ENCODE data around the gene UBTD1. TPM values are rescaled to one million over a fixed set of nuclear protein-coding genes. Genes with fewer than 3 reads are reported as not detected.
A peak's percentile ranks its signal among the peaks of the same experiment; 100 is the strongest.
"Not testable (repeated sequence)": the region's sequence is repeated elsewhere in the genome, so short reads cannot be mapped to it uniquely, and the experiment has no call there.

The UBTD1 gene
- polyA plus RNA-seq, 5 donors: 12.8 to 28.0 (median 18.2) TPM

- DNase-seq: no peak
These were observed 38.6 kb downstream of the UBTD1 start for GRCh38 chr10:97537186-97537869.

DNA sequence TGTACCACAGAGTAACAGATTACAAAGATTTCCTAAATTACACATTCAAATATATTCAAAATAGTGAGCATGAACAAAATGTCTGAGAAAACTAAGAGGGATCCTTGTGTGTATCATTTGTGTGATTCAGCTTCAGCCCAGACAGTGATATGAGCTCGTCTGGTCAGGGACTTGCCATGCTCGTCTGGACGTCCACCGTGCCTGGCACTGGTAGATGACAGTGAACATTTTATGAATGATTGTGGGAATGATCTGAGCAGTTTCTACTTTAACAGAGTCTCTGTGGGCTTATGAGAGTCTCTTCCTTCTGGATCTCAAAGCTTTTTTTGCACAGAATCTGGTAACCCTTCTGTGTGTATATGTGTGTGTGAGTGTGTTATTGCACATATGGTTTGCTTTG lies 39.7 kb downstream of the UBTD1 start:
- DNase-seq: no peak

GRCh38 chr10:97538839-97539238 lies 40.1 kb downstream of the UBTD1 start:
- no peak for DNase-seq

DNA sequence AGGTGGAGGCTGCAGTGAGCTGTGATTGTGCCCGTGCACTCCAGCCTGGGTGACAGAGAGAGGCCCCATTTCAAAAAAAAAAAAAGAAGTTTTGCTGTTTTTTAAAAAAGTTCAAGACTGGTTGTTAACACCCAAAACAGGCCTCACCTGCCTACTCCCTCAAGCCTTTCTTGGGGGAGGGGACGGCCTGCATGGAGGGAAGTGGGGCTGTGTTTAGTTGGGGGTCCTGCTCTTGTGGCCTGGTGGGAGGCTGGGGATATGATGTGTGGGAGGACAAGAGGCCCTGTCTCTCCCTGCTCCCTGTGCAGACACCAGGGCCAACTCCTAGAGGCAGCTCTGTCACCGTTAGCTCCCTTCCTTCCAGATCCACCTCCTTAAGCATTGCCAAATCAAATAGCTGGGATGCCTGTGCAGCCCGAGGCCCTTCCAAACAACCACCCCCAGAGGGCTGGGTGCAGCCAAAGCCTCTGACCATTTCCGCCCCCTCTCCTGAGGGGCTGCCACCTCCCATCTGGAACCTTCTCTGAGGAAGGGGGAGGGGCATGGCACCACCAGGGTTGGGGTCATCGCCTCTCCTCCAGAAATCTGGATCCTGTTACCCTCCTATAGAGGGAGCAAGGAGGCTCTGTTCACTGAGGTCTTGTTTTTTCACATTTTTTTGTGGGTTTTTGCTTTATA lies 40.9 kb downstream of the UBTD1 start:
- DNase-seq: no peak

DNA sequence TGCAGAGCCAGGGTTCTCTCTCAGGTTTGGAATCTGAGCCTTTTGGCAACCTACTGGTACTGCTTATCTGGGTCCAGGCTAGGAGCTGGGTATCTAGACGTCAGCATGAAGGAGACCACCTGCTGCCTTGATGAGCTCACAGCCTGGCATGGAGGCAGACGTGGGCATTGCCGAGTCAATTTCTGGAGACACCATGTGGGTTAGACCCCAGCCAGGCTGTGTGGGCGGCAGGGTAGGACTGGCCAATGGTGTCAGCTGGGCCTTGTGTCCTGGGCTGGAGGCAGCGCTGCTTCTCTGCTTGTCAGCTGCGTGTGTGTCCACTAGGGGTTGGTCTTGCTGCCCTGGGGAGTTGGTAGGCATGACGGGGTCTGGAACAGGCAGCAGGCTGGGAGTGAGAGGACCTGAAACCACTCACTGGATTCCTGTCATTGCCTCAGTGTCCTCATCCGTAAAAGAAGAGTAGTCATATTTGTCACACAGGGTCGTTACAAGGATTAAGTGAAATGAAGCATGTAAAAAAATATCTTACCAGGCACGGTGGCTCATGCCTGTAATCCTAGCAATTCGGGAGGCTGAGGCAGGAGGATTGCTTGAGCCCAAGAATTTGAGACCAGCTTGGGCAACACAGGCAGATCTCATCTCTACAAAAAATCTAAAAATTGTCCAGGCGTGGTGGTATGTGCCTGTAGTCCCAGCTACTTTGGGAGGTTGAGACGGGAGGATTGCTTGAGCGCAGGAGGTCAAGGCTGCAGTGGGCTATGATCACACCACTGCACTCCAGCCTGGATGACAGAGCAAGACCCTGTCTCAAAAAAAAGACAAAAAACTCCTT lies 42.2 kb downstream of the UBTD1 start:
- no peak for DNase-seq

GRCh38 chr10:97542169-97543024 lies 43.7 kb downstream of the UBTD1 start:
- DNase-seq: no peak

GRCh38 chr10:97543025-97543546 lies 44.4 kb downstream of the UBTD1 start:
- no peak for DNase-seq

DNA sequence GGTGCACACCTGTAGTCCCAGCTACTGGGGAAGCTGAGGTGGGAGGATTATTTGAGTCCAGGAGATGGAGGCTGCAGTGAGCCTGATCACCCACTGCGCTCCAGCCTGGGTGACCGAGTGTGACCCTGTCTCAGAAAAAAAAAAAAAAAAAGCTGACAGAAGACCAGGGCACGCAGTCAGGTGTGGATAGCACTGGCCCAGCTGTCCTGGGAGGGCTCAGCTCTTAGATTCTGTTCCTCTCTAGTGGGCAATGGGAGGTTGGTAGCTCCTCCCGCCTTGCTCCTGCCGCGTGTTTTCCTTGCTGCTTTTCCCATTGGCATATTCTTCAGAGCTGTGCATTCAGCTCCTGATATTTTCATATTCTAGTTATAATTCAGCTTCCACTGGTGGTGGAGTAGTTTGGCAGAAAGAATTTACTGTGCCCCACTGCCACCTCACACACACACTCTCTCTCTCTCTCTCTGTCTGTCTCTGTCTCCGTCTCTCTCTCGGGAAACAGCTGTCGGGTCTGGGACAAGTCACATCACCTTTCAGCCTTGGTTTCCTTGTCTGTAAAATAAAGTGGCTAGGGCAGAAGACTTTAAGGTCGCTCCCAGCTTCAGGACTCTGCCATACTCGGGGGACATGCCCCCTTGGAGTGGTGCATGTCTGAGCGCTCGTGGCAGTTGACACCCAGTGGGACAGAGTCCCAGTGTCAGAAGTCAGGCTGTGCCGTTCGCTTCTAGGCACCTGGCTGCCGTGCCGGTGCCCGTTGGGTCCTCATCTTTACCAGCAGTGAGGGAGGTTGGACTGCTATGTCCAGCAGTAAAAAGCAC lies 47.9 kb downstream of the UBTD1 start:
- DNase-seq: no peak

DNA sequence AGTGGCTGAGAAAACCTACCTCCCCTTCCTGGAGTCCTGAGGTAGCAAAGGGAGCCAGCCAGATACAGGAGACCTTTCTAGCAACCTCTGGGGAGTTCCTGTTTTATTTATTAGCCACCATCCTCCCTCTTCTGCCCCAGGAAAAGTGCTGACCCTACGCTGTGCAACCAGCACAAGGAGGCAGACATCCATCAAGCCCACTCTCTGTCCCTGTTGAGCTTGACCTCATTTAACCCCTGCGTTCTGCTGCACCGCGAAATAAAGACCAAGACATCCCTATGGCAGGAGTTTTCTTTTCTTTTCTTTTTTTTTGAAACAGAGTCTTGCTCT lies 48.5 kb downstream of the UBTD1 start:
- DNase-seq: no peak

DNA sequence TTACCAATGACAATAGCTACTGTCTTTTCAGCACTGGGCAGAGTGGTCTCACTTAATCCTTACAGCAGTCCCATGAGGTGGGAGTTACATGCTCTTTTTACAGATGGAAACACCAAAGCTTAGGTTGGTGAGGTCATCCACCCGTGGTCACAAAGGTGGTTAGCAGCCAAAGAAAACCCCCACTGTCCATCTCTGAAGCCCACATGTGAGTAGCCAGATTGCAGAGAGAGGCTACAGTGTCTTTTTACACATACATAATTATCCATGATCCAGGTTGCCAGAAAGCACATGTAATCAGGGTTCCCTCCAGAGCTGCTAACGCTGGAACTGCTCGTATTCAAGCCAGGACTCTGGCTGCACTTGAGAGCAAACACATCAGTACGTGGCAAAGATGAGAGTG lies 49.2 kb downstream of the UBTD1 start:
- no peak for DNase-seq

DNA sequence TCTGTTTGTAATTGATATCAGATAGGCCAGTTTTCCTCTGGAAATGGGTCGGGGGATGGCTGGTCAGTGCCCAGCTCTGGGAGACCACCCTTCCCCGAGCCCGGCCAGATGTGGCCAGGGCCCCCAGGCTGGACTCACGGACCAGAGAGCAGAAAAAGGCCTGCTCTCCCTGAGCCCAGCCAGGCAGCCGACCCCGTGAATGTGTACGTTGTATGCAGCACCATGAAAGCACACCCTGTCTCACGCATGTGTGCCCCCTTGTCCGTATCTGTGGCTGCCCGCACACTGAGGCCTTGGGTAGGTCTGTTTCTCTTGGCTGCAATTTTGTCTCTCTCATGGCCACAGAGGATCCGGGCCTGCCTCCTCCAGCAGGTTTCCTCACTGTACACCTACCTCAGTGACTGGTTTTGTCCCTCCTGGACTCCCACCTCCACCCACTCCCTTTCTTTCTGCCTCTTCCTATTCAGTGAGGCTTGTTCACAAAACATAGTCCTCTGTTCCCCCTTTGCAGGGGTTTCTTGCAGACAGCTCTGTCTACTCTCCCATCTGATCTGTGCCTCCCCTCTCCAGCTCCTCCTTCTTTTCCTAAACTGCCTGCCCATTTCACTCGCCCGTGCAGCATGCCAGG lies 50.2 kb downstream of the UBTD1 start:
- no peak for DNase-seq

GRCh38 chr10:97549587-97550322 lies 51.0 kb downstream of the UBTD1 start:
- no peak for DNase-seq

DNA sequence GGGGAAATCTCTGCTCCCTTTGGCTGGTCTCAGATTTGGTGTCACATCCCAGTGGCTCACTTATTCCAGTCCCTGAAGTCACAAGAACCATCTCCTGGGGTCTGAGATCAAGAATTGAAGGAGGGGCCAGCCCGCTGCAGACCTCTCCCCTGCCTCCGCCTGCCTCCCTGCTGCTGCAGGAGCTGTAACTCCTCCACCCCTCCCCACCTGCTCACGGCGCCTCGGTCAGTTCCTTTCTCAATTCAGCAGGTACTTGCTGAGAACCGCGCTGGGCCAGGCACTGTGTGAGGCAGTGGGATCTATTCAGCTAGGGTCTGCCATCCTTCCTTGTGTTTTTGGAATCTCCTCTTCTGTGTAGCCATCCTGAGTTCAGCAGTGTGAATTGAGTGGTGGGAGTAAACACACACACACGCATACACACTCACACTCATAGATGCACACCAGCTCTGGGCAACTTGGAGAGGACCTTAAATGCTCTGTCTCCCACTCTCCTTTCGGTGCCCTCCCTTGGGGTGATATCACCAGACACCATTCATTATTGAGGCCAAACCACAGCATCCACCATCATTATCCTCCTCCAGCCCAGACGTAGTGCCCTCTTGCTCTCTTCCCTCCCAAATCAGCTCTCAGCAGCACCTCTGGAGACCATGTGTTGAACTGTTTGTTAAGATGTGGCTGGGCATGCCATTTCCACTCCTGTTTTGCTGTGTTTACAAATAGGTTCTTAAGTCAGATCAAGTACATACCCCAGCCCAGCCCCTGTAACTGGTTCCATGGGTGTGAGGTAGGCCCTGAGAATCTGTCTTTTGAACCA lies 51.8 kb downstream of the UBTD1 start:
- DNase-seq: no peak

- no peak for DNase-seq
These were observed 52.5 kb downstream of the UBTD1 start for GRCh38 chr10:97551271-97551670.

GRCh38 chr10:97553575-97554031 lies 54.9 kb downstream of the UBTD1 start:
- DNase-seq: peak in 1 of 2 donors; percentile 44

DNA sequence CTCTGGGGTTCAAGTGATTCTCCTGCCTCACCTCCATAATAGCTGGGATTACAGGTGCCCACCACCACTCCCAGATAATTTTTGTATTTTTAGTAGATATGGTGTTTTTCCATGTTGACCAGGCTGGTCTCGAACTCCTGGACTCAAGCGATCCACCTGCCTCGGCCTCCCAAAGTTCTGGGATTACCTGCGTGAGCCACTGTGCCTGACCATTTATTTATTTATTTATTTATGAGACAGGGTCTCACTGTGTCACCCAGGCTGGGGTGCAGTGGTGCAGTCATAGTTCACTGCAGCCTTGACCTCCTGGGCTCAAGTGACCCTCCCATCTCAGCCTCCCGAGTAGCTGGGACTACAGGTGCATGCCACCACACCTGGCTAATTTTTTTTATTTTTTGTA lies 55.6 kb downstream of the UBTD1 start:
- not testable (repeated sequence) for DNase-seq

- not testable (repeated sequence) for DNase-seq
These were observed 56.8 kb downstream of the UBTD1 start for GRCh38 chr10:97555541-97555940.

- DNase-seq: not testable (repeated sequence)
These were observed 62.1 kb downstream of the UBTD1 start for GRCh38 chr10:97560731-97561381.
